H1 (cell line): ENCODE results near the gene PTER. TPM values are rescaled to one million over a fixed set of nuclear protein-coding genes. Genes with fewer than 3 reads are reported as not detected.

ENCODE experiments used
- CTCF ChIA-PET: fragments of 300-600 bp; sonication (Branson Sonifier 250); formaldehyde crosslinking; loops from one replicate; lab custom pipeline; 2021; ENCODE audit not compliant: partially characterized antibody; lab: Charles Lee
- POLR2A ChIA-PET: fragments of 300-600 bp; sonication (Branson Sonifier 250); formaldehyde crosslinking; loops from one replicate; lab custom pipeline; 2021; ENCODE audit warnings: inconsistent platforms; ENCODE audit not compliant: partially characterized antibody; lab: Charles Lee
- DNase-seq, 2 experiments: peaks; one replicate each; pipeline versions ENCODE4 v3.0.0 to v3.0.0-alpha.2; 2010 to 2022; ENCODE audit warnings: low spot score in 2 of 2, low read depth in 1 of 2, mixed read lengths in 1 of 2
- FAIRE-seq: peaks from 2 replicates; lab custom pipeline; 2011; peaks lifted over from hg19 to GRCh38; lab: Jason Lieb, UNC
- H2AFZ ChIP-seq: 2 replicates; pipeline ENCODE4 v1.8.1; 2012; ENCODE audit warnings: low read length, inconsistent platforms
- H2AK5ac ChIP-seq: 2 replicates; pipeline ENCODE4 v1.6.1; 2013; ENCODE audit warnings: low read depth, low read length
- H2BK120ac ChIP-seq: replicated peaks from 2 replicates; pipeline ENCODE3; 2013; ENCODE audit warnings: low read depth, low read length, inconsistent platforms
- H2BK12ac ChIP-seq: 2 replicates; pipeline ENCODE4 v1.6.1; 2013; ENCODE audit warnings: low read depth, low read length
- H2BK15ac ChIP-seq: 2 replicates; pipeline ENCODE4 v1.6.1; 2013; ENCODE audit warnings: low read length
- H2BK20ac ChIP-seq: 2 replicates; pipeline ENCODE4 v1.6.1; 2013; ENCODE audit warnings: low read length
- H2BK5ac ChIP-seq: 2 replicates; pipeline ENCODE4 v1.6.1; 2013; ENCODE audit warnings: low read depth, low read length
- H3K14ac ChIP-seq: 2 replicates; pipeline ENCODE4 v1.6.1; 2013; ENCODE audit warnings: inconsistent platforms; ENCODE audit not compliant: insufficient read length
- H3K18ac ChIP-seq: 2 replicates; pipeline ENCODE4 v1.6.1; 2013; ENCODE audit warnings: low read length; ENCODE audit errors: extremely low read depth
- H3K23ac ChIP-seq: 2 replicates; pipeline ENCODE4 v1.6.1; 2013; ENCODE audit warnings: inconsistent platforms; ENCODE audit not compliant: insufficient read length
- H3K23me2 ChIP-seq: 2 replicates; pipeline ENCODE4 v1.6.1; 2013; ENCODE audit warnings: low read depth, low read length
- H3K27ac ChIP-seq: 2 replicates; pipeline ENCODE4 v1.6.1; 2011; ENCODE audit warnings: low read depth, low read length, inconsistent platforms
- H3K27me3 ChIP-seq, 4 experiments: replicated peaks in 1 of 4; 1 replicate in 1 of 4; 2 replicates in 3 of 4; pipeline versions ENCODE4 v1.6.1 to v1.8.1; 2011 to 2013; ENCODE audit warnings: low read length in 3 of 4, mild to moderate bottlenecking in 3 of 4, inconsistent platforms in 2 of 4, mixed read lengths in 2 of 4, moderate library complexity in 1 of 4; ENCODE audit not compliant: control insufficient read depth in 3 of 4, insufficient read depth in 3 of 4; ENCODE audit errors: extremely low read depth in 1 of 4
- H3K36me3 ChIP-seq, 4 experiments: 2 replicates each; pipeline versions ENCODE4 v1.6.1 to v1.8.1; 2011 to 2013; ENCODE audit warnings: mild to moderate bottlenecking in 4 of 4, low read length in 3 of 4, moderate library complexity in 2 of 4, control low read depth in 1 of 4, inconsistent platforms in 1 of 4; ENCODE audit not compliant: insufficient read depth in 4 of 4, control insufficient read depth in 2 of 4
- H3K4ac ChIP-seq: replicated peaks from 2 replicates; pipeline ENCODE3; 2013; ENCODE audit warnings: low read length, low read depth, mixed read lengths, inconsistent platforms; ENCODE audit not compliant: insufficient read length
- H3K4me1 ChIP-seq, 4 experiments: replicated peaks in 1 of 4; 1 replicate in 1 of 4; 2 replicates in 3 of 4; pipeline versions ENCODE4 v1.6.1 to v1.8.1; 2011 to 2013; ENCODE audit warnings: low read length in 3 of 4, inconsistent platforms in 2 of 4, mixed read lengths in 1 of 4; ENCODE audit not compliant: insufficient read depth in 4 of 4, control insufficient read depth in 3 of 4
- H3K4me2 ChIP-seq, 2 experiments: 2 replicates each; pipeline versions ENCODE4 v1.6.1 to v1.8.1; 2011 to 2013; ENCODE audit warnings: low read depth in 2 of 2, low read length in 2 of 2, control low read depth in 1 of 2, inconsistent platforms in 1 of 2, mild to moderate bottlenecking in 1 of 2; ENCODE audit not compliant: insufficient read depth in 1 of 2
- H3K4me3 ChIP-seq, 4 experiments: fragments of 200-600, 300-600 bp in 1 of 4; sonication (generic), shearing (Covaris generic), sonication (Bioruptor Twin) in 1 of 4; 2 replicates each; pipeline versions ENCODE4 v1.5.1 to v1.8.1; 2011 to 2016; ENCODE audit warnings: low read length in 4 of 4, low read depth in 3 of 4, control low read depth in 2 of 4, inconsistent platforms in 2 of 4, mild to moderate bottlenecking in 2 of 4, mixed read lengths in 1 of 4, moderate library complexity in 1 of 4; ENCODE audit not compliant: insufficient read depth in 2 of 4; ENCODE audit errors: extremely low read depth in 1 of 4
- H3K56ac ChIP-seq: replicated peaks from 2 replicates; pipeline ENCODE3; 2013; ENCODE audit warnings: low read depth, mild to moderate bottlenecking, mixed read lengths, low read length, inconsistent platforms; ENCODE audit not compliant: insufficient read length
- H3K79me1 ChIP-seq: 2 replicates; pipeline ENCODE4 v1.6.1; 2013; ENCODE audit warnings: low read depth, low read length, control low read depth
- H3K79me2 ChIP-seq, 2 experiments: 2 replicates each; pipeline versions ENCODE4 v1.6.1 to v1.8.1; 2012 to 2013; ENCODE audit warnings: low read length in 2 of 2, mild to moderate bottlenecking in 2 of 2, inconsistent platforms in 1 of 2; ENCODE audit not compliant: insufficient read depth in 2 of 2, control insufficient read depth in 1 of 2
- H3K9ac ChIP-seq, 4 experiments: replicated peaks in 1 of 4; 1 replicate in 1 of 4; 2 replicates in 3 of 4; pipeline versions ENCODE4 v1.6.1 to v1.8.1; 2011 to 2013; ENCODE audit warnings: low read depth in 3 of 4, low read length in 3 of 4, control low read depth in 2 of 4, mild to moderate bottlenecking in 2 of 4, moderate library complexity in 2 of 4, inconsistent platforms in 1 of 4; ENCODE audit errors: extremely low read depth in 1 of 4
- H3K9me3 ChIP-seq, 2 experiments: 2 replicates each; pipeline versions ENCODE4 v1.6.1 to v1.8.1; 2012 to 2013; ENCODE audit warnings: mild to moderate bottlenecking in 2 of 2, moderate library complexity in 2 of 2, control low read depth in 1 of 2, inconsistent platforms in 1 of 2, low read depth in 1 of 2, low read length in 1 of 2, mixed read lengths in 1 of 2; ENCODE audit not compliant: insufficient read depth in 2 of 2
- H4K20me1 ChIP-seq, 2 experiments: replicated peaks in 1 of 2; 2 replicates each; pipeline versions ENCODE3 to v1.8.1; 2011 to 2013; ENCODE audit warnings: inconsistent platforms in 2 of 2, low read length in 2 of 2, mild to moderate bottlenecking in 1 of 2; ENCODE audit not compliant: insufficient read depth in 2 of 2, control insufficient read depth in 1 of 2
- H4K5ac ChIP-seq: 2 replicates; pipeline ENCODE4 v1.6.1; 2013; ENCODE audit warnings: low read length, low read depth, mixed read lengths, inconsistent platforms; ENCODE audit not compliant: insufficient read length
- H4K8ac ChIP-seq: 2 replicates; pipeline ENCODE4 v1.8.0; 2013; ENCODE audit warnings: mild to moderate bottlenecking, moderate library complexity, low read length, inconsistent platforms; ENCODE audit not compliant: insufficient read depth; ENCODE audit errors: extremely low read depth
- H4K91ac ChIP-seq: replicated peaks from 2 replicates; pipeline ENCODE3; 2013; ENCODE audit warnings: low read length, mixed read lengths, inconsistent platforms; ENCODE audit not compliant: insufficient read length
- ASH2L ChIP-seq: fragments of 200-600, 300-600 bp; sonication (generic); IDR thresholded peaks from one replicate; pipeline ENCODE4 v1.7.1; 2017; ENCODE audit warnings: low read length
- CTBP2 ChIP-seq: IDR thresholded peaks from 2 replicates; pipeline ENCODE4 v1.7.0; 2011; ENCODE audit warnings: borderline replicate concordance, mild to moderate bottlenecking, moderate library complexity, mixed read lengths, low read length; ENCODE audit not compliant: insufficient read depth, insufficient read length
- CTCF ChIP-seq, 3 experiments: IDR thresholded peaks; 1 replicate in 2 of 3; 2 replicates in 1 of 3; pipeline versions ENCODE4 v1.5.1 to v1.6.1; 2011; ENCODE audit warnings: low read length in 3 of 3, mild to moderate bottlenecking in 3 of 3, inconsistent platforms in 2 of 3, low read depth in 1 of 3, moderate library complexity in 1 of 3; ENCODE audit not compliant: insufficient read depth in 1 of 3; ENCODE audit errors: control extremely low read depth in 1 of 3
- EZH2 ChIP-seq: fragments of 200-600 bp; sonication (generic); IDR thresholded peaks from 2 replicates; pipeline ENCODE4 v1.7.1; 2012; ENCODE audit warnings: low read depth, mild to moderate bottlenecking, moderate library complexity, low read length, inconsistent platforms; ENCODE audit not compliant: severe bottlenecking
- FOSL1 ChIP-seq: IDR thresholded peaks from 2 replicates; pipeline ENCODE4 v1.6.1; 2011; ENCODE audit warnings: mild to moderate bottlenecking, low read depth, low read length, moderate library complexity; ENCODE audit not compliant: insufficient read depth
- POLR2A ChIP-seq, 2 experiments: IDR thresholded peaks; 1 replicate in 1 of 2; 2 replicates in 1 of 2; pipeline ENCODE4 v1.6.1; 2011; ENCODE audit warnings: low read depth in 2 of 2, low read length in 2 of 2, mild to moderate bottlenecking in 2 of 2; ENCODE audit errors: control extremely low read depth in 1 of 2
- RAD21 ChIP-seq, 2 experiments: IDR thresholded peaks in 1 of 2; conservative IDR thresholded peaks in 1 of 2; 2 replicates each; pipeline ENCODE4 v1.6.1; 2011; ENCODE audit warnings: low read depth in 2 of 2, low read length in 2 of 2, improper control_type of control experiment in 1 of 2, inconsistent platforms in 1 of 2, mild to moderate bottlenecking in 1 of 2, moderate library complexity in 1 of 2
- RFX5 ChIP-seq: IDR thresholded peaks from 2 replicates; pipeline ENCODE4 v1.6.1; 2011; ENCODE audit warnings: low read depth, low read length, improper control_type of control experiment, borderline replicate concordance
- SIN3A ChIP-seq, 2 experiments: IDR thresholded peaks in 1 of 2; conservative IDR thresholded peaks in 1 of 2; 2 replicates each; pipeline ENCODE4 v1.6.1; 2011 to 2012; ENCODE audit warnings: low read length in 2 of 2, improper control_type of control experiment in 1 of 2, low read depth in 1 of 2, mild to moderate bottlenecking in 1 of 2
- SP1 ChIP-seq: IDR thresholded peaks from 2 replicates; pipeline ENCODE4 v1.6.1; 2011; ENCODE audit warnings: low read depth, low read length
- SRF ChIP-seq: IDR thresholded peaks from 2 replicates; pipeline ENCODE4 v1.6.1; 2011; ENCODE audit warnings: mild to moderate bottlenecking, low read depth, low read length, moderate library complexity
- TCF12 ChIP-seq: IDR thresholded peaks from 2 replicates; pipeline ENCODE4 v1.6.1; 2011; ENCODE audit warnings: low read depth, mild to moderate bottlenecking, low read length
- WGBS, 2 experiments: shearing (Covaris generic) in 1 of 2; methylation state at CpG; one replicate each; pipeline versions ENCODE4 v1.1.6 to v1.1.7; 2013 to 2015; ENCODE audit warnings: low lambda C conversion rate in 2 of 2, mixed read lengths in 2 of 2, inconsistent platforms in 1 of 2, low coverage in 1 of 2, missing lambda C conversion rate in 1 of 2; ENCODE audit not compliant: insufficient replicate concordance in 2 of 2, insufficient coverage in 1 of 2, insufficient read length in 1 of 2; ENCODE audit errors: extremely low coverage in 1 of 2, missing lambda C conversion rate in 1 of 2; 5-methylcytosine and 5-hydroxymethylcytosine counted together
- polyA plus RNA-seq, 7 experiments: library from polyadenylated mRNA; depleted of rRNA in 3 of 7; stranded (reverse) in 5 of 7; unstranded in 2 of 7; fragments of >200 nt in 5 of 7; fragments of 200-250 nt in 2 of 7; gene quantifications; 1 replicate in 5 of 7; 2 replicates in 1 of 7; 4 replicates in 1 of 7; pipeline versions ENCODE4 v1.2.1 to v1.2.3, GENCODE V29; 2011 to 2013; ENCODE audit warnings: missing spikeins in 2 of 7, mixed read lengths in 2 of 7
- total RNA-seq: library from RNA; stranded (reverse); fragmentation: NEBNext Ultra II Directional; extraction: Animal tissue kit (Norgen Biotek cat#: 25700); gene quantifications from 2 replicates; pipeline ENCODE4 v1.2.1, GENCODE V29; 2021

Gene PTER
- total and polyA plus RNA-seq, 2 of the 8 experiments (the other 6 are each of a cell fraction or from before 2014, with no cell fraction given) = 4.4 to 7.8 TPM

- H3K18ac ChIP-seq = no peak overlapping the region
- no peak overlapping the region for H3K27ac ChIP-seq
- H3K4me1 ChIP-seq = no peaks in the 10 kb centered on the region
- H3K4me2 ChIP-seq = no peak overlapping the region
- no peak overlapping the region for H2BK5ac ChIP-seq
- WGBS, 2 experiments = 87% methylated on average over 4 of the region's 4 CpGs; no CpG with 5 or more reads in 1 of the 2 experiments
- H4K8ac ChIP-seq = no peak overlapping the region
- no peak overlapping the region for H3K14ac ChIP-seq
- H3K56ac ChIP-seq = no peak overlapping the region
- no peak overlapping the region for H4K5ac ChIP-seq
- no peaks in the 10 kb centered on the region for H3K23me2 ChIP-seq
- H4K20me1 ChIP-seq = no peaks in the 10 kb centered on the region
- no peaks in the 10 kb centered on the region for H3K79me2 ChIP-seq
- H3K9ac ChIP-seq = no peak overlapping the region
- H2BK15ac ChIP-seq = no peak overlapping the region
- H3K27me3 ChIP-seq = no peaks in the 10 kb centered on the region
- H3K9me3 ChIP-seq = no peaks in the 10 kb centered on the region
- H3K79me1 ChIP-seq = no peaks in the 10 kb centered on the region
- no peak overlapping the region for H2AFZ ChIP-seq
- ChIA-PET CTCF (interaction anchor here (0.6 to 3.8 kb wide), 27 partner anchors 8 to 666 kb away, joined by 3 to 28 read pairs (median 4); no protein-coding TSS in a partner anchor), POLR2A (no interaction called here)
- no peak overlapping the region for H2BK20ac ChIP-seq
- no peaks in the 10 kb centered on the region for H3K36me3 ChIP-seq
- no peak overlapping the region for H2BK120ac ChIP-seq
- H3K4ac ChIP-seq = no peak overlapping the region
- H2BK12ac ChIP-seq = no peak overlapping the region
- H3K4me3 ChIP-seq = no peak overlapping the region
- DNase-seq (no peak), FAIRE-seq (no peak)
- H3K23ac ChIP-seq = no peak overlapping the region
- no peak overlapping the region for H4K91ac ChIP-seq
- H2AK5ac ChIP-seq = no peak overlapping the region
- TF ChIP-seq CTCF (IDR thresholded peaks at IDR 0.05; ENCODE audit: control extremely low read depth in 1 of 3, insufficient read depth in 1 of 3, low read depth in 1 of 3, low read length in 3 of 3) (no peak), POLR2A (IDR thresholded peaks at IDR 0.05; ENCODE audit: control extremely low read depth in 1 of 2, low read depth in 2 of 2, low read length in 2 of 2) (no peak), CTBP2 (no peak), ASH2L (no peak), FOSL1 (no peak), EZH2 (no peak), SRF (no peak), SP1 (no peak), RAD21 (IDR thresholded peaks at IDR 0.05 in 1 of 2, conservative IDR thresholded peaks at IDR 0.05 in 1 of 2; ENCODE audit: low read depth in 2 of 2, low read length in 2 of 2) (no peak), RFX5 (no peak), SIN3A (conservative IDR thresholded peaks at IDR 0.05 in 1 of 2, IDR thresholded peaks at IDR 0.05 in 1 of 2; ENCODE audit: low read depth in 1 of 2, low read length in 2 of 2) (no peak), TCF12 (no peak)
Observed at GRCh38 chr10:16544591-16544990, 107.8 kb downstream of the PTER start.
